Heart left ventricle (tissue), 16 donors: ENCODE results near the gene GOT1. TPM values are rescaled to one million over a fixed set of nuclear protein-coding genes. Genes with fewer than 3 reads are reported as not detected.

Source experiments
- ATAC-seq, 4 donors: fragments of 200-7000 bp; cut with Tn5 transposase; one replicate each; pipeline ENCODE4 v1.9.1; 2020 to 2022; ENCODE audit warnings: moderate library complexity in 4 of 4, mild to moderate bottlenecking in 3 of 4, moderate number of reproducible peaks in 1 of 4
- DNase-seq, 5 donors: peaks; one replicate each; pipeline ENCODE4 v3.0.0-alpha.2; 2020
- H3K27ac ChIP-seq, 12 donors: fragments of 200-600 bp; sonication (generic) in 4 of 12; one replicate each; pipeline versions ENCODE4 v1.5.0 to v1.8.0; 2016 to 2022; ENCODE audit warnings: mild to moderate bottlenecking in 2 of 12
- H3K27me3 ChIP-seq, 9 donors: fragments of 200-600 bp; sonication (generic) in 2 of 9; one replicate each; pipeline versions ENCODE4 v1.5.1 to v1.8.0; 2016 to 2022; ENCODE audit warnings: mild to moderate bottlenecking in 3 of 9
- H3K36me3 ChIP-seq, 9 donors: fragments of 200-600 bp; sonication (generic) in 2 of 9; one replicate each; pipeline versions ENCODE4 v1.5.0 to v1.8.0; 2018 to 2022; ENCODE audit warnings: mild to moderate bottlenecking in 2 of 9
- H3K4me1 ChIP-seq, 12 donors: fragments of 200-600 bp; sonication (generic) in 4 of 12; one replicate each; pipeline versions ENCODE4 v1.5.0 to v1.8.0; 2016 to 2022; ENCODE audit warnings: mild to moderate bottlenecking in 3 of 12
- H3K4me3 ChIP-seq, 12 donors: fragments of 200-600 bp; sonication (generic) in 4 of 12; one replicate each; pipeline versions ENCODE4 v1.5.0 to v1.8.0; 2017 to 2022; ENCODE audit warnings: mild to moderate bottlenecking in 9 of 12, moderate library complexity in 4 of 12
- H3K9me3 ChIP-seq, 12 donors: fragments of 200-600 bp; sonication (generic) in 4 of 12; one replicate each; pipeline versions ENCODE4 v1.5.0 to v1.8.0; 2016 to 2022; ENCODE audit warnings: mild to moderate bottlenecking in 1 of 12
- CTCF ChIP-seq, 12 donors: fragments of 200-600 bp; sonication (generic) in 4 of 12; IDR thresholded peaks; one replicate each; pipeline versions ENCODE4 v1.5.0 to v1.8.0; 2018 to 2022; ENCODE audit warnings: antibody characterized with exemption in 12 of 12, mild to moderate bottlenecking in 5 of 12
- POLR2A ChIP-seq, 2 donors: fragments of 450-650 bp; IDR thresholded peaks; one replicate each; pipeline ENCODE4 v1.6.1; 2017; ENCODE audit warnings: antibody characterized with exemption in 2 of 2, mild to moderate bottlenecking in 2 of 2, moderate library complexity in 2 of 2
- WGBS, 4 donors: extraction: QIAGEN DNeasy Blood & Tissue Kit in 2 of 4; methylation state at CpG; one replicate each; pipeline versions ENCODE4 v1.1.5 to v1.1.7; 2013 to 2018; 5-methylcytosine and 5-hydroxymethylcytosine counted together
- intact Hi-C, 10 donors: fragments of 100-400 bp; cut with DNase I; formaldehyde crosslinking; loops; one replicate each; pipeline versions ENCODE4 v1.11.1 to v1.14.2; 2022
- polyA plus RNA-seq, 2 donors: library from polyadenylated mRNA; stranded (reverse); fragments of 200-250 nt; gene quantifications; one replicate each; pipeline ENCODE4 v1.2.3, GENCODE V29; 2013
- total RNA-seq, 9 donors: library from RNA; depleted of rRNA in 2 of 9; stranded (reverse); fragments of >200 nt in 2 of 9; fragmentation: NEBNext Ultra II Directional in 3 of 9; extraction: Animal tissue kit (Norgen Biotek cat#: 25700) in 3 of 9; gene quantifications; one replicate each; pipeline versions ENCODE4 v1.1.0 to v1.2.4, GENCODE V29; 2016 to 2023
- donor health status: ischemic (EF 13 %, LVEDD 7.1; RV severe dilation, severe dysfunction).
- donor health status: healthy with polysubstance abuse.
- donor health status: DM: no; HTN: yes; CAD: no.
- donor health status: DM: no; HTN: no; CAD: no.
- donor health status: ischemic (EF 25% LVEDD 6.9; RV normal size, moderate dysfunction).
- donor health status: ischemic (EF 25% LVEDD 5.7; RV mildly dilated, moderate dysfunction).
- donor health status: healthy.
- donor health status: DM: yes; HTN: yes; CAD: no.
- donor health status: ischemic (EF 35%, LVEDD 5.7; RV mildly dilated, moderate dysfunction).
- donor health status: nonischemic (EF 11% LVEDD 7.7; RV severe dilation, severe dysfunction).
- donor health status: DM: yes; HTN: yes; CAD: no.
- donor health status: PGD.
- donor health status: ischemic (EF 29% LVEDD 5.4; RV normal size, mild dysfunction).
- donor health status: nonischemic (EF 23%, LVEDD 6.1; RV moderate dilation, normal function).

The GOT1 gene
- total and polyA plus RNA-seq, 11 donors, result 259 to 815 (median 505) TPM

- Histone ChIP-seq H3K9me3 (no peaks in the 10 kb centered on the region), H3K27ac (no peak overlapping the region), H3K4me3 (no peak overlapping the region), H3K4me1 (no peaks in the 10 kb centered on the region), H3K36me3 (no peaks in the 10 kb centered on the region), H3K27me3 (peaks cover 0 to 49% (median 4%) of the 10 kb centered on the region in 9 donors)
- WGBS, 4 donors, result 46 to 63% (median 52%) methylated on average over 2 of the region's 2 CpGs
- DNase-seq (no peak), ATAC-seq (no peak)
- intact Hi-C loops, result loop anchor here in 1 of 10 donors (10.0 kb wide), 1 partner anchor 87 kb away; no protein-coding TSS in a partner anchor
- TF ChIP-seq POLR2A (IDR thresholded peaks at IDR 0.05) (no peak), CTCF (IDR thresholded peaks at IDR 0.05) (no peak)
Measured at GRCh38 chr10:99457813-99458212, 27.4 kb upstream of the GOT1 start.

- no peaks in the 10 kb centered on the region for H3K9me3 ChIP-seq
- H3K27me3 ChIP-seq, result peaks cover 0 to 57% (median 4%) of the 10 kb centered on the region in 9 donors
- intact Hi-C loops, result loop anchor here in 1 of 10 donors (10.0 kb wide), 1 partner anchor 88 kb away; no protein-coding TSS in a partner anchor
- WGBS, 4 donors, result 79 to 95% (median 92%) methylated on average over 2 of the region's 2 CpGs
- no peak for TF ChIP-seq POLR2A (IDR thresholded peaks at IDR 0.05)
- no peak for TF ChIP-seq CTCF (IDR thresholded peaks at IDR 0.05)
- H3K27ac ChIP-seq, result no peak overlapping the region
- H3K36me3 ChIP-seq, result no peaks in the 10 kb centered on the region
- DNase-seq (no peak), ATAC-seq (no peak)
- no peak overlapping the region for H3K4me3 ChIP-seq
- H3K4me1 ChIP-seq, result no peaks in the 10 kb centered on the region
Measured at GRCh38 chr10:99456931-99457288, 26.5 kb upstream of the GOT1 start.

- Histone ChIP-seq H3K9me3 (no peaks in the 10 kb centered on the region), H3K27me3 (peaks cover 0 to 63% (median 4%) of the 10 kb centered on the region in 9 donors), H3K27ac (no peak overlapping the region), H3K4me3 (no peak overlapping the region), H3K4me1 (no peaks in the 10 kb centered on the region), H3K36me3 (no peaks in the 10 kb centered on the region)
- ATAC-seq (no peak), DNase-seq (no peak)
- TF ChIP-seq CTCF (IDR thresholded peaks at IDR 0.05) (no peak), POLR2A (IDR thresholded peaks at IDR 0.05) (no peak)
- intact Hi-C loops, result loop anchor here in 1 of 10 donors (10.0 kb wide), 1 partner anchor 88 kb away; no protein-coding TSS in a partner anchor
- 82 to 96% (median 85%) methylated on average over 3 of the region's 3 CpGs for WGBS, 4 donors
Measured at GRCh38 chr10:99456207-99456930, 25.9 kb upstream of the GOT1 start.

- 77 to 90% (median 83%) methylated on average over 1 of the region's 1 CpG for WGBS, 4 donors
- Histone ChIP-seq H3K4me1 (peaks cover 0 to 3% (median 0%) of the 10 kb centered on the region in 12 donors), H3K27ac (no peak overlapping the region), H3K4me3 (no peak overlapping the region), H3K27me3 (peaks cover 0 to 63% (median 4%) of the 10 kb centered on the region in 9 donors), H3K9me3 (no peaks in the 10 kb centered on the region), H3K36me3 (no peaks in the 10 kb centered on the region)
- no peak for DNase-seq
- TF ChIP-seq POLR2A (IDR thresholded peaks at IDR 0.05) (no peak), CTCF (IDR thresholded peaks at IDR 0.05) (no peak)
- intact Hi-C loops, result loop anchor here in 1 of 10 donors (10.0 kb wide), 1 partner anchor 93 kb away; no protein-coding TSS in a partner anchor
- no peak for ATAC-seq
Measured at GRCh38 chr10:99451981-99452380, 21.6 kb upstream of the GOT1 start.
